ENCODE results near the gene PADI4.

PADI4 gene

DNA sequence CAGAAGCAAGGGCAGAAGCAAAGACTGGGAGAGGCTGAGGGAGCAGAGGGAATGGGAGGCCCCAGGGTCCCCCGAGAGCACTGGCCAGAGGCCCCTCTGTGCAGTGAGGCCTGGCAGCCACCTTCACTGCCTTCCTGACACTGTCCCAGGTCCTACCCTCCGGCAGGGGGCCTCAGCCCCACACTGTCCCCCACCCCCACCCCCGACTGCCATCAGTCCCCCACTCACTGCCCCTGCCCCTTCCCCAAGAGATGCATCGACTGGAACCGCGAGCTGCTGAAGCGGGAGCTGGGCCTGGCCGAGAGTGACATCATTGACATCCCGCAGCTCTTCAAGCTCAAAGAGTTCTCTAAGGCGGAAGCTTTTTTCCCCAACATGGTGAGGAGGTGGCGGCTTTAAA, 51.0 kb downstream of the PADI4 start:
- Histone ChIP-seq H3K9ac (ENCODE audit: low read depth, low read length) (no peak overlapping the region), H3K36me3 (ENCODE audit: insufficient read depth, low read length) (no peaks in the 10 kb centered on the region), H3K4me1 (ENCODE audit: insufficient read depth, low read length) (peaks cover 3% of the 10 kb centered on the region; the same call in 1 of the 2 replicates), H3K9me3 (ENCODE audit: control insufficient read depth, insufficient read depth, low read length) (no peaks in the 10 kb centered on the region)

DNA sequence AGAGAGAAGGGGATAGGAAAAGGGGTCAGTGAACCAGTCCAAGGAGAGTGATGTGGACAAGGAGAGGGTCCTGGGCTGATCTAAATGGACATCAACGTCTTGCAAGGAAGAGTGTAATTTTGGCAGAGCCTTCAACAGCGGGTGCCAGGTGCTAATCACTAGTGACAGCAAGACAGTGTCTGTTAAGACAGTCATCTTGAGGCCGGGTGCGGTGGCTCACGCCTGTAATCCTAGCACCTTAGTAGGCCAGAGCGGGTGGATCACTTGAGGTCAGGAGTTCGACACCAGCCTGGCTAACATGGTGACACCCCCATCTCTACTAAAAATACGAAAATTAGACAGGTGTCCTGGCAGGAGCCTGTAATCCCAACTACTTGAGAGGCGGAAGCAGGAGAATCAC, 51.8 kb downstream of the PADI4 start:
- Histone ChIP-seq H3K9ac (ENCODE audit: low read depth, low read length) (no peak overlapping the region), H3K9me3 (ENCODE audit: control insufficient read depth, insufficient read depth, low read length) (no peaks in the 10 kb centered on the region), H3K36me3 (ENCODE audit: insufficient read depth, low read length) (no peaks in the 10 kb centered on the region), H3K4me1 (ENCODE audit: insufficient read depth, low read length) (peaks cover 3% of the 10 kb centered on the region; the same call in 1 of the 2 replicates)

DNA sequence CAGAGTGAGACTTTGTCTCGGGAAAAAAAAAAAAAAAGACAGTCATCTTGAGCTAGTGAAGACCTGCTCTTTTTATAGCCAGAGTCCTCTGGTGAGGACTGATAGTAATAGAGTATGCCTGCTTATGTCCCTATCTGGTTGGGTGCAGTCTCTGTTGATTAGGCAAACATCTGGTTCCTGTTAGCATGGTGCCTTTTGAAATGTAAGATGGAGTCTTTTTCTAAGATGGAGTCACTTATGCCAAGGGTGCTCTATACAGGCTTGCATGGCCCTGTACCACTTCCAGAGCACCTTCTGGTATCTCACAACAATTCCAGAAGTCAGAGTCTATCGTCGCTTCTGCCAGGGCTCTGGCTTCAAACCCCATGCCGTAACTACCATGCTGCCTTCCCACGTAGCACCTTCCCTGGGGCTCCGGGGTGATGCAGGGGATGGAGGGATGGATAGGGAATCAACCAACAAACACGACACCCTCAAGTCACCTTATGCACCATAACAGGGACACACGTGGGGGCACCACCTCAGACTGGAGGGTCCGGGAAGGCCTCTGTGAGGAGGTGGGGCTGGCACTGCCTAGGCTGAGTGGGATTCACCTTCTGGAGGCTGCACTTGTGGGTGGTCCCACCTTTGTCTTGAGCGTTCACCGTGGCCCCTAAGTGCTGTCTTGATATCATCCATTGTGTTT, 52.4 kb downstream of the PADI4 start:
- Histone ChIP-seq H3K36me3 (ENCODE audit: insufficient read depth, low read length) (no peaks in the 10 kb centered on the region), H3K9ac (ENCODE audit: low read depth, low read length) (no peak overlapping the region), H3K4me1 (ENCODE audit: insufficient read depth, low read length) (peaks cover 3% of the 10 kb centered on the region; the same call in 1 of the 2 replicates), H3K9me3 (ENCODE audit: control insufficient read depth, insufficient read depth, low read length) (no peaks in the 10 kb centered on the region)

DNA sequence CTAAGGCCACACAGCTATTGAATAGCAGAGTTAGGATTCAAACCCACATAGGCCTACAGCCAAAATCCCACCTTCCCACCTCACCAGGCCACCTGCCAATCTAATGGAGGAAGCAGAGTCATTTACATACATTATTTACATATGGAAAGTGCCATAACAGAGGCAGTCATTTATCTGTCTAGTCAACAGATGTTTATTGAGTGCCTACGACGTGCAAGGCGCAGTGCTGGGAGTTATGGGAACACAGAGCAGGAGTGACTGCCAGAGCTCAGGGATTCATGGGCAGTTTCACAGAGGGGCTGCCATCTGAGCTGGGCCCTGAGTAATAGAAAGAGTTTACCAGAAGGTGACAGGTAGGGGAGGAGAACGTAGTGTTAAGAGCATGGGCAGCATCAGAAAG, 53.7 kb downstream of the PADI4 start:
- no peaks in the 10 kb centered on the region for H3K9me3 ChIP-seq (ENCODE audit: control insufficient read depth, insufficient read depth, low read length)
- H3K4me1 ChIP-seq (ENCODE audit: insufficient read depth, low read length), result peaks cover 3% of the 10 kb centered on the region; the same call in 1 of the 2 replicates
- no peak overlapping the region for H3K9ac ChIP-seq (ENCODE audit: low read depth, low read length)
- no peaks in the 10 kb centered on the region for H3K36me3 ChIP-seq (ENCODE audit: insufficient read depth, low read length)

DNA sequence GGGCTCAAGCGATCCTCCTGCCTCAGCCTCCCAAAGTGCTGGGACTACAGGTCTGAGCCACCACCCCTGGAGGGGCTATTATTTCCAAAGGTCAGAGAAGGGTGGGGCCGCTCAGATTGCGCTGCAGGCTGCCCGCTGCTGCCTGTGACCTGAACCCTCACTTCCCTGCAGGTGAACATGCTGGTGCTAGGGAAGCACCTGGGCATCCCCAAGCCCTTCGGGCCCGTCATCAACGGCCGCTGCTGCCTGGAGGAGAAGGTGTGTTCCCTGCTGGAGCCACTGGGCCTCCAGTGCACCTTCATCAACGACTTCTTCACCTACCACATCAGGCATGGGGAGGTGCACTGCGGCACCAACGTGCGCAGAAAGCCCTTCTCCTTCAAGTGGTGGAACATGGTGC, 55.4 kb downstream of the PADI4 start:
- no peaks in the 10 kb centered on the region for H3K36me3 ChIP-seq (ENCODE audit: insufficient read depth, low read length)
- H3K9me3 ChIP-seq (ENCODE audit: control insufficient read depth, insufficient read depth, low read length), result no peaks in the 10 kb centered on the region
- 0 out of 2 replicates have a peak, but pooled peaks cover 3% of the 10 kb centered on the region for H3K4me1 ChIP-seq (ENCODE audit: insufficient read depth, low read length)
- H3K9ac ChIP-seq (ENCODE audit: low read depth, low read length), result no peak overlapping the region

DNA sequence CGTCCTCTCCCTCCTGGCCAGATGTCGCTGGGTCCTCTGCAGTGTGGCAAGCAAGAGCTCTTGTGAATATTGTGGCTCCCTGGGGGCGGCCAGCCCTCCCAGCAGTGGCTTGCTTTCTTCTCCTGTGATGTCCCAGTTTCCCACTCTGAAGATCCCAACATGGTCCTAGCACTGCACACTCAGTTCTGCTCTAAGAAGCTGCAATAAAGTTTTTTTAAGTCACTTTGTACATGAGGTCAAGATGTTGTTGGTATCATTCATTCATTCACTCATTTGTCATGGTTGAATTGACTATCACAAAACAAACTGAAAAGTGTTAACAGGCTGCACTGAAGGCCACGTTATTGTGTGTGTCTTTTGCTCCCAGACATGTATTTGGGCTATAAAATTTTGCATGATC, 55.8 kb downstream of the PADI4 start:
- Histone ChIP-seq H3K4me1 (ENCODE audit: insufficient read depth, low read length) (0 out of 2 replicates have a peak, but pooled peaks cover 3% of the 10 kb centered on the region), H3K9me3 (ENCODE audit: control insufficient read depth, insufficient read depth, low read length) (no peaks in the 10 kb centered on the region), H3K36me3 (ENCODE audit: insufficient read depth, low read length) (no peaks in the 10 kb centered on the region), H3K9ac (ENCODE audit: low read depth, low read length) (no peak overlapping the region)

DNA sequence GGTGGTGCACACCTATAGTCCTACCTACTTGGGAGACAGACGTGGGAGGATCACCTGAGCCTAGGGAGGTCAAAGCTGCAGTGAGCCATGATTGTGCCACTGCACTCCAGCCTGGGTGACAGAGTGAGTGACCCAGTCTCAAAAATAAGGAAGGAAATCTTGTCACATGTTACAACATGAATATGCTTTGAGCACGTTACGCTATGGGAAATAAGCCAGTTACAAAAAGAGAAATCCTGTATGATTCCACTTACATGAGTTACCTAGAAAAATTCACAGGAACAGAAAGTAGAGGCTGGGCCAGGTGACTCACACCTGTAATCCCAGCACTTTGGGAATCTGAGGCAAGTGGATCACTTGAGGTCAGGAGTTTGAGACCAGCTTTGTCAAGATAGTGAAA, 57.3 kb downstream of the PADI4 start:
- H3K4me1 ChIP-seq (ENCODE audit: insufficient read depth, low read length), result peaks cover 9% of the 10 kb centered on the region
- no peaks in the 10 kb centered on the region for H3K9me3 ChIP-seq (ENCODE audit: control insufficient read depth, insufficient read depth, low read length)
- H3K9ac ChIP-seq (ENCODE audit: low read depth, low read length), result no peak overlapping the region
- no peaks in the 10 kb centered on the region for H3K36me3 ChIP-seq (ENCODE audit: insufficient read depth, low read length)

DNA sequence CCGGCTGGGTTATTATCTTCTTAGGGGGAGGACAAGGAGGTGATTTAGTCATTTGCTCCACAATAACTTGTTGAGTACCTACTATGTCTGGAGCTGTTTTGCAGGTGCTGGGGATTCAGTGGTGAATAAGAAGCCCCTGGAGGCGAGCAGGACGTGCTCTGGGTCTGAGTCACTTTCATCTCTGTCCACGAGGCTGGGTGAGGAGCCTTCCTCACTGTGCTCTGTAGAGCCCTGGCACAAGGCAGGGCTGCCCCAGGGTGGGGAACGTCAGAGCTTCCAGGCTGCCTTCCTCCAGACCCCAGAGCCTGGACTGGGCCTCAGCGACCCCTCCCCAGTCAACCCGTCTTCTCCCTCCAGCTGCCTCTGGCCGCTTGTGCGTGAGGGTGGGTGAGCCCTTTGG, 61.5 kb downstream of the PADI4 start:
- Histone ChIP-seq H3K36me3 (ENCODE audit: insufficient read depth, low read length) (no peaks in the 10 kb centered on the region), H3K9ac (ENCODE audit: low read depth, low read length) (no peak overlapping the region), H3K9me3 (ENCODE audit: control insufficient read depth, insufficient read depth, low read length) (no peaks in the 10 kb centered on the region), H3K4me1 (ENCODE audit: insufficient read depth, low read length) (peaks cover 15% of the 10 kb centered on the region)

DNA sequence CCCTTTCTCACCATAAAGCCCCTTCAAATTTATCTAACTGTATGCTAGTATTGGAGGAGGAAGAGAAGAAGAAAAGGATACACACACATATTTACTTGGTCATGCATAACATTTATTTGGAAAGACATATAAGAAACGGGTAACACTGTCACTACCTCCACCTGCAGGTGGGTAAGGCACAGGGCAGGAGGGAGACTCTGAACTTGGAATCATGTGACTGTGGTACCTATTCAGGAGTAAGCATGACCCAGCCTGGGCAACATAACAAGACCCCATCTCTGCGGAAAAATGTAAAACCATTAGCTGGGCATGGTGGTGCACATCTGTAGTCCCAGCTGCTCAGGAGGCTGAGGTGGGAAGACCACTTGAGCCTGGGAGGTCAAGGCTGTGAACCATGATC, 62.6 kb downstream of the PADI4 start:
- Histone ChIP-seq H3K9me3 (ENCODE audit: control insufficient read depth, insufficient read depth, low read length) (no peaks in the 10 kb centered on the region), H3K4me1 (ENCODE audit: insufficient read depth, low read length) (peaks cover 15% of the 10 kb centered on the region), H3K9ac (ENCODE audit: low read depth, low read length) (no peak overlapping the region), H3K36me3 (ENCODE audit: insufficient read depth, low read length) (no peaks in the 10 kb centered on the region)

DNA sequence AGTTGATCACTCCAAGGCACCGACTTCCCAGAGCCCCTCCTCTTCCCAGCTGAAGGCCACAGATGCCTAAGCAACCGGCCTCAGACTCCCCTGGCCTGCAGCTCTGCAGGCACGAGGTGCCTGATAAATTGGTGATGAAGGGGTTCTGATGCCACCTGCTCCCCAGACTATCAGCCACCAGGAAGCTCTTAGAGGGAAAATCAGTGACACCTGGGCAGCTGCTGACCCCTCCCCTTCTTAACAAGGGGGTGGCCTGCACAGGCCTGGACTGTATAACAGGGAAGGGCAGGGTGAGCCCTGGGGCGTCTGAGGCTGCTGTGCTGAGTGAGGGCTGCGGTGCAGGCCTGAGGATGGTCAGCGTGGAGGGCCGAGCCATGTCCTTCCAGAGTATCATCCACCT, 63.9 kb downstream of the PADI4 start, which contains the start of gene PADI6:
TSS of gene PADI6 (plus strand) at position 301 of the 400 bp plus-strand sequence. CDS start at position 351, 50 bp downstream.
- peaks cover 15% of the 10 kb centered on the region for H3K4me1 ChIP-seq (ENCODE audit: insufficient read depth, low read length)
- H3K9ac ChIP-seq (ENCODE audit: low read depth, low read length), result no peak within 1 kb of the TSS
- no peaks in the 10 kb centered on the region for H3K36me3 ChIP-seq (ENCODE audit: insufficient read depth, low read length)
- no peaks in the 10 kb centered on the region for H3K9me3 ChIP-seq (ENCODE audit: control insufficient read depth, insufficient read depth, low read length)

DNA sequence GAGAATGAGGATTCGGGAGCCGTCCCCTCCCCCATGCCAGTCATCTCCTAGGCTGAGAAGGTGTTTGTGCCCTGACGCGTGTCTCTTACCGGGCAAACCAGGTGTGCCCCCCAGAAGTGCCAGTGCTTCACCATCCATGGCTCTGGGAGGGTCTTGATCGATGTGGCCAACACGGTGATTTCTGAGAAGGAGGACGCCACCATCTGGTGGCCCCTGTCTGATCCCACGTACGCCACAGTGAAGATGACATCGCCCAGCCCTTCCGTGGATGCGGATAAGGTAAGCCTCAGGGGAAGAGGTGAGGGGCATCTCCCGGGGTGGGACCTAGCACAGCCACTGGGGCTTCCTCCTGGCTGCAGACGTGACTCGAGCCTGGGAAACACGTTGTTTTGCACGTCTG, 65.0 kb downstream of the PADI4 start:
- Histone ChIP-seq H3K9ac (ENCODE audit: low read depth, low read length) (no peak overlapping the region), H3K36me3 (ENCODE audit: insufficient read depth, low read length) (no peaks in the 10 kb centered on the region), H3K4me1 (ENCODE audit: insufficient read depth, low read length) (peaks cover 15% of the 10 kb centered on the region), H3K9me3 (ENCODE audit: control insufficient read depth, insufficient read depth, low read length) (no peaks in the 10 kb centered on the region)

DNA sequence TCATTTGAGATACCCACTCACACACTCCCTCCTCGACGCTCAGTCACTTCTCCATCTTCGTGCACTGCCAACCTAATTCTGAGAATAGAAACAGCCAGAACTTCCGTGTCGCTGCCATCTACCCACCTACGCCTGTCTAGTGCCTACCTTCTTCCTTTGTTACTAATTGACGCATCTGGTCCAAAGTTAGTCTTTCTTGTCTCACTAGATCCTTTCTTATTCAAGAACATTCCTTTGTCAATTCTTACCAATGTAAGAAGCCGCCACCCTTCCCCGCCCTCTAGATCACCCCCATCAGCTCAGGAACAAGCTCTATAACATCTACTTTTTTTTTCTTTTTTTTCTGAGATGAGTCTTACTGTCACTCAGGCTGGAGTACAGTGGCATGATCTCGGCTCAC, 67.7 kb downstream of the PADI4 start:
- H3K36me3 ChIP-seq (ENCODE audit: insufficient read depth, low read length), result no peaks in the 10 kb centered on the region
- no peaks in the 10 kb centered on the region for H3K9me3 ChIP-seq (ENCODE audit: control insufficient read depth, insufficient read depth, low read length)
- peaks cover 3% of the 10 kb centered on the region for H3K4me1 ChIP-seq (ENCODE audit: insufficient read depth, low read length)
- no peak overlapping the region for H3K9ac ChIP-seq (ENCODE audit: low read depth, low read length)

DNA sequence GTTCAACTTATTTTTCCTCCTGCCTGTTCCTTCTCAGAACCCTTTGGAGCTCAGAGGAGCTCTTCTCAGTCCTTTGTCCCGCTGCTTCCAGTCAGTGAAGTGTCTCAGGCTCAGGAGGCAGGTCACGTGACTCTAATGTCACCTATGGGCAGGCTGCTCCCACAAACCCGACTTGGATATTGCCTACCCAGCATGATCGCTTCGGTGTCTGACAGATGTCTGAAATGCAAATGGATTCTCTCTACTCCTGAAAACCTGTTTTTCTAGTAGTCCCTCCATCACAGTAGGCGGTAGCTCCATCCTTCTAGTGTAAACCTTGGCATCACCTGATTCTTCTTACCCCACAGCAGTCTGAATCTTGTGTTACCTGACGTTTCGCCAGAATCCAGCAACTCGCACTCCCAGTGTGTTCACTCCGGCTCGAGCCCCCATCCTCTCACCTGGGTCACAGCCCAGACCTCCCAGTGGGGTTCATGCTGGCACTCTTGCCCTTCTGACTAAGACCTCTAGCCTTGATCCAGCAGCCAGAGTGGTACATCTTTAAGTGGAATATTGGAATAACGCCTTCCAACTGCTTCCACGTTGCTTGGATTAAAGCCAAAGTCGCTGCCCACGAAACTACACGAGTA, 69.4 kb downstream of the PADI4 start:
- no peaks in the 10 kb centered on the region; the same call in none of the 2 replicates for H3K4me1 ChIP-seq (ENCODE audit: insufficient read depth, low read length)
- no peaks in the 10 kb centered on the region for H3K9me3 ChIP-seq (ENCODE audit: control insufficient read depth, insufficient read depth, low read length)
- no peaks in the 10 kb centered on the region for H3K36me3 ChIP-seq (ENCODE audit: insufficient read depth, low read length)
- no peak overlapping the region for H3K9ac ChIP-seq (ENCODE audit: low read depth, low read length)

DNA sequence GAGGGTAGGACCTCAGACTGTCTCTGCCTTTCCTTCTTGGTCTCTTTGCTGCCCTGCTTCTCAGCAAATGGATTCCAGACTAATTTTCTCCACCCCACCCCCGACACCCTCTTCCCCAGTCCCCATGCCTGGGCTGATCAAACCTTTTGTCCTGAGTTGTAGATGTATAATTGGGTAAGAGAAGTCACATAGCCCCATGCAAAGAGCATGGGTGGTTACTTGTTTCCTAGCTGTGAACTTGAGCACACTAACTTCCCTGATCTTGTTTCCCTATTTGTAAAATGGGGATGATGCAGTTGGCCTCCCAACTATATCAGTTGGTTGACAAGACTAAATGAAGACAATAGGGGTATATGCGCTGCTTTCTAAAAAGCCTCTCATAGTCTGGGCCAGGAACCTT, 73.2 kb downstream of the PADI4 start:
- no peaks in the 10 kb centered on the region for H3K9me3 ChIP-seq (ENCODE audit: control insufficient read depth, insufficient read depth, low read length)
- H3K36me3 ChIP-seq (ENCODE audit: insufficient read depth, low read length), result no peaks in the 10 kb centered on the region
- H3K4me1 ChIP-seq (ENCODE audit: insufficient read depth, low read length), result no peaks in the 10 kb centered on the region; the same call in 1 of the 2 replicates
- H3K9ac ChIP-seq (ENCODE audit: low read depth, low read length), result no peak overlapping the region

DNA sequence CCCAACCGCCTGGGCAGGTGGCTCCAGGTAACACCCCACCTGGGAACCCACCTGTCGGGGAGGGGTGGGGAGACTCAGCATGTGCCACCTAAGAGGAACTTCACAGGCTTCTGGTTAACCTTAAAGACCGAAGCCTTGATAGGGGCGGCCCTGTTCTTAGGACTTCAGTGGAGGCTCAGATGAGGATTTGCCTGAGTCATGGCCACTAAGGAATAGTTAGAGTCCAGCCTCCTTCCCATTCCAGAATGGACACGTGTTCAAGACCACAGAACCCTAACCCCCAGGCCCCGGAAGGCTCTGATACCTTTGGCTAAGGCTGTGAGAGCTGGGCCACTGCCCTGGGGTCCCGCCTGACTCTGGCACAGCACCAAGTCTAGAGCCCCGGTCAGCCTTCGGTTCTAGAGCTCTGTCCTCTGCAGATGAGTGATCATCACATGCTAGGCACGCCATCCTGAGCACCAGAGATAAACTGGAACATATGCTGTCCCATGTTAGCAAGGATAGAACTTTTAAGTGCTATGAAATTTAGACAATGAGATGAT, 84.3 kb downstream of the PADI4 start:
- Histone ChIP-seq H3K9me3 (ENCODE audit: control insufficient read depth, insufficient read depth, low read length) (no peaks in the 10 kb centered on the region), H3K4me1 (ENCODE audit: insufficient read depth, low read length) (no peaks in the 10 kb centered on the region), H3K9ac (ENCODE audit: low read depth, low read length) (no peak overlapping the region), H3K36me3 (ENCODE audit: insufficient read depth, low read length) (no peaks in the 10 kb centered on the region)
